HG03378 (cell line): ENCODE data around the gene TMOD4.
"Not testable (repeated sequence)": the region's sequence is repeated elsewhere in the genome, so short reads cannot be mapped to it uniquely, and the experiment has no call there.

Source experiments
- ATAC-seq: cut with Tn5 transposase; IDR thresholded peaks from one replicate; pipeline ENCODE4 v1.9.1; 2021; ENCODE audit warnings: mild to moderate bottlenecking, moderate library complexity; ENCODE audit not compliant: unreplicated experiment

TMOD4 gene

DNA sequence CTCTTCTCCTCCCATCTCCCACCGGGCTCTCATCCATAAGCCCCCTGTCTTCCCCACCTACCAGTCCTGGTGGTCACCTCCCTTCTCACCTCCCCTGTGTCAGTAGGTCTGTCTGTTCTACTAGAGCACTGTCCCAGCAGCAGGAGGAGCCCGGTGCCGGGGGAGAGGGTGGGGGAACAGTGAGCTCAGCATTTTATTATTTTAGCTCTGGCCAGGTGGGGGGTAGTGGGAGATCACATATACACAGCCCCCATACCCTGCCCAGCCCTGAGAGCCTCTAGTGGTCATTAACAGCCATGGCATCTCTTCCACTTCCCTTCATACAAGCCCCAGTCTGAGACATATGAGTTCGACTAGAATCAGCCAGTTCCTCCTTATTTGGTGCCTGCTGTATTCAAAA is at the start of gene TMOD4:
TMOD4 (minus strand) TSS at position 119 of the 400 bp plus-strand sequence. CDS start 1,106 bp downstream, outside the sequence.
- ATAC-seq, result no peak

DNA sequence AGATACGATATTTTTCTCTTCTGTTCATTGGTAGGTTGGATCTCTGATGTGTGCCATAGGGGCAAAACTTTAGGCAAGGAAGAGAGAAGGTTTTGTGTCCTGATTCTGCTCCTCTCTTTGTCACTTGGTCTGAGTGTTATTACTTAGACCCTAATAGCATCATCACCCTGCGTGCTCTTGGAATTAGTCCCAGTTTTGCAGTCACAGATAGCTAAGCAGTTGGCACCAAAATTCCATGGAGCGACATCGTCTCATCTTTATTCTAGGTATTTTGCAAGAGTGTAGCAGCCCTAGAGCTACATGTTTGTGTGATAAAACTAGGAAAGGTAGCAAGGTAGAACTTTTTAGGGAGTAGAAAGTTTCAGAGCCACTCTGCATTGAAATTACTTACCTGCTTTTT is 46.3 kb upstream of the TMOD4 start:
- no peak for ATAC-seq

DNA sequence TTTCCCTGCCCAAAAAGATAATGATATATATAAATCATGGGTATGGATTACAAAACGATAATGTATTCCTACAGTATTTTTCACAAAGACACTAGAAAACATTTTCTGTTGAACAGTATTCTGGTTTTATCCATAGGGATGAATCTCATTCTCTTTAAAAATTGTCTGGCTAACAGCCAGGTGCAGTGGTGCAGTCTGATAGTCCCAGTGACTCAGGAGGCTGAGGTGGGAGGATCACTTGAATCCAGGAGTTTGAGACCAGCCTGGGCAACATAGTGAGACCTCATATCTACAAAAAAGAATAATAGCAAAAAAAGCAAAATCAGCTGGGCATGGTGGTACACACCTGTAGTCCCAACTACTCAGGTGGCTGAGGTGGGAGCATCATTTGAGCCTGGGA is 45.8 kb upstream of the TMOD4 start:
- no peak for ATAC-seq

DNA sequence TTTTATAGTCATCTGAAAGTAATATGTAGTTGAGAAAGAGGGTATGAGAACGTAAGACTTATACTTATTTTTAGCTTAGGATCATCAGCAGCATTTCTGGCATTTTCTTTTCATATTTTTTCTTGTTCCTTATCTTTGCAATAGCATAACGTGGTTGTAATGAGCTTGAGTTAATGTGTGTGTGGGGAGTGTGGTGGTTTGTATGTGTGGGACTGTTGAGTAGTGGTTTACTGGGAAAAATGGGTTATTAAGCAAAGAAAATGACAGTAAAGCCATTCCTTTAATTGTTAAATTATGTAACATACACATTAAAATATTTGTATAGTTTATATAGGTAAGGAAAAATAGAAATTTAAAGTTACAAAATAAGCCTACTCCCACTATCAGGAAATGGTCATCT is 37.8 kb upstream of the TMOD4 start:
- ATAC-seq, result no peak

DNA sequence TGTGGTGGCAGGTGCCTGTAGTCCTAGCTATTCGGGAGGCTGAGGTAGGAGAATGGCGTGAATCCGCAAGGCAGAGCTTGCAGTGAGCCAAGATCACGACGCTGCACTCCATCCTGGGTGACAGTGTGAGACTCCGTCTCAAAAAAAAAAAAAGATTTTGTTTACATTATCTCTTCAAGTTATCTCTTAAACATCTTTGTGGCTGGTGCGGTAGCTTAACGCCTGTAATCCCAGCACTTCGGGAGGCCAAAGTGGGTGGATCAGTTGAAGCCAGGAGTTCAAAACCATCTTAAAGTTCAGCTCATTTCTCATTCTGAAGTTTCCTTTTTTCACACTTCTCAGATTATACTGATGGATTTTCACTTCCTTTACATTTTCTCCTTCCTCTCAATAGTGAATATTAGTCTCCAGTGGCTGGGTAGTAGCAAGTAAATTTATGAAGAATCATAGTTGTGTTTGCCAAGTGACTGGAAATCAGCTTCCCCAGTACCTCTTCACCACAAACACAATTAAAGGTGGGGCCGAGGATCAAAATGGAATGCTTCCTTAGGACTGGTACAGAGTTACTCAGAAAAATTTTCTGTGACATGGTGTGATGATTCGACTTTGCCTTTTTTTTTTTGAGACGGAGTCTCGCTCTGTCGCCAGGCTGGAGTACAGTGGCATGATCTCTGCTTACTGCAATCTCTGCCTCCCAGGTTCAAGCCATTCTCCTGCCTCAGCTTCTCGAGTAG is 36.4 kb upstream of the TMOD4 start:
- no peak for ATAC-seq

DNA sequence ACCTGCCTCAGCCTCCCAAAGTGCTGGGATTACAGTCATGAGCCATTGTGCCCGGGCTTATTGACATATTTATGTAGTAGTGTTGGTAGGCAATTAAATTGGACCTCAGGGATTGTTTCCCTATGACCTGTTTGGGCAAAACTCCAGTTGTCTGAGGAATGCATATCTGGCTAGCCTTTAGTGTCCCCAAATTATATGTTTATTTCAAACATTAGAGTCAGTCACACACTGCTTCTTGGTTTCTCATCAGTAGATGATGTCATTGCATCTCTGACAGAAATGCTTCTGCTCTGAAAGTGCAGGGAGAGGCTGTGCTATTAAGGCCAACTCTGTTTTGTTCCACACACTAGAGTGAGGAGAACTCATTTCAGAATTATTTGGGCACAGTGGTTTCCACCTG is 35.0 kb upstream of the TMOD4 start:
- ATAC-seq, result no peak

DNA sequence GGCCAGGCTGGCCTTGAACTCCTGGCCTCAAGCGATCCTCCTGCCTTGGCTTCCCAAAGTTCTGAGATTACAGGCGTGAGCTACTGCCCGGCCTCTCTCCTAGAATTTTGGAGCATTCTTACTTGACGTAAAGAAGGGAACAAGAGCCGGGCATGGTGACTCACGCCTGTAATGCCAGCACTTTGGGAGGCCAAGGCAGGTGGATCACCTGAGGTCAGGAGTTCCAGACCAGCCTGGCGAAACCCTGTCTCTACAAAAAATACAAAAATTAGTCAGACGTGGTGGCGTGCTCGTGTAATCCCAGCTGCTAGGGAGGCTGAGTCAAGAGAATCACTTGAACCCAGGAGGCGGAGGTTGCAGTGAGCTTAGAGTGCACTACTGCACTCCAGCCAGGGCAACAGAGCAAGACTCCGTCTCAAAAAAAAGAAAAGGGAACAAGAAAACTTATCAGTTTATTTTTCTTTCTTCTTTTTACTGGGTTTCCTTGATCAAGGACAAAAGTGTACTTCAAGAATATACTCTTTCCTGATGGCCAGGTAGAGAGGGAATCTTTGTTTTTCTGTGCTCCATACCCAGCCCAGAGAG is 29.7 kb upstream of the TMOD4 start:
- not testable (repeated sequence) for ATAC-seq

DNA sequence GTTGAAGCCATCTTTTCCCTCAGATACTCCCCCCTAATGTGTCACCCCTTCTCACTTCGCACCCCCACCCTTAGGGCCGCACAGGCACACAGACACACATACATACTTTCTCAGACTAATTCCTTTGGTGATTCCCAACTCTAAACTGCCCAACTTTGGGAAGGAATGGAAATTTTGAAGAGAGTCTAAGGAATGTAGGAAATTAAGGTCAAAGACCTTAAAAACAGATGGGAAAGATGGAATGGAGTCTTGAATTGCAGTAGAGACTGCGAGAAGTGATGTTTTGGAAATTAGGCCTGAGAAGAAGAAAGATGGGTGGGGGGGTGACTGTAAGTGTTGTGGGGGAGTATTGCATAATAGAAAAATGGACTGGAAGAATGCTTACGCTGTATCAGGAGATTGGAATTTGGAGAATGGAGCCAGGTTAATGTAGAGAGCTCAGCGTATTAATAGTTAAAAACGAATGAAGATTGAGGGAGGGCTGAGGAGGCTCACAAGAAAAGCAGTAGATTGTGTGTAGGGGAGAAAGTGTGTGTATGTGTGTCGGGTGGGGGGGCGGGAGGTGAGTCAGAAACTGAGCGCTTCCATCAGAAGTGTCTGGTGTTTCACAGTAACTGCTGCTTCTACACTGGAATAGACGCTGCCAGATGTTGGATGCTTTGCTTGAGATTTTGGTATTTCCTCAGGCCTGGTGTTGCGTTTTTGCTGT is 24.2 kb upstream of the TMOD4 start:
- ATAC-seq, result no peak

DNA sequence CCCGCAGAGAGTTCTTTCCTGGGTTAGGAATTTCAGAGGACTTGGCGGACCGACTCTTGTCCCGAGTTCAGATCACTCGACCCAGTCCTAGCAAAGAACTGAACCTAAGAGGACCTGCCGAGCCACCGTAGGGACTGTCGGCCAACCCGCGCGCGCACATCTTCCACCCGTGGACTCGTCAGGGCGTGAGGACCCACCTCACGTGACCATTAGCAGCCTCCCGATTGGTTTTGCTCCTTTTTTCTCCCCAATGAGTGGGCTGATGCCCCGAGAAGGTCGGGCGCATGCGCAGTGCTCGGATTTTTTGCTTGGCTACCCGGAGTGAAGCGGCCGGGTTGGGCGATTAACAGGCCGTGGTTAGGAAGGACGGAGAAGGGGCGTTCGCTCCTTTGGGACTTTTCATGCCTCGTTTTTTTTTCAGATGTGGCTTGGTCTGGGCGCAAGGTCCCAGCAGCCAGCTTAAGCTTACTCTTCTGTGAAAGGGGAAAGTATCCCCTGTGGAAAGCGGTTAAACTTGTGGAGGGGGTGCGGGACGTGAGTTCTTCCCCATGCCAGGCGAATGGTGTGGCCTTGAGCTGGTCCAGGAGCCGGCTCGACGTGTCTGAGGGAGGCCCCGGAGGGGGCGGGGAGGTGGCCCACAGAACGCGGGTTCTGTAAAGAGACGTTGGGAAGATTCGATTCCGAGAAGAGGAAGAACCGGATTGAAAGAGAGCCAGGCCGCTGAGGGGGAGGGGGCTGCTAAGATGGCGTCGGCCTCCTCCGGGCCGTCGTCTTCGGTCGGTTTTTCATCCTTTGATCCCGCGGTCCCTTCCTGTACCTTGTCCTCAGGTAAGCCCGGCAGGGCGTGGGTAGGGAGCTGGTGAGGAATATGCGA is 22.7 kb upstream of the TMOD4 start, which contains the start of gene PIP5K1A:
PIP5K1A (plus strand) TSS at position 299 of the 874 bp plus-strand sequence; CDS start at position 744, 445 bp downstream.
- peak; percentile 83 for ATAC-seq

DNA sequence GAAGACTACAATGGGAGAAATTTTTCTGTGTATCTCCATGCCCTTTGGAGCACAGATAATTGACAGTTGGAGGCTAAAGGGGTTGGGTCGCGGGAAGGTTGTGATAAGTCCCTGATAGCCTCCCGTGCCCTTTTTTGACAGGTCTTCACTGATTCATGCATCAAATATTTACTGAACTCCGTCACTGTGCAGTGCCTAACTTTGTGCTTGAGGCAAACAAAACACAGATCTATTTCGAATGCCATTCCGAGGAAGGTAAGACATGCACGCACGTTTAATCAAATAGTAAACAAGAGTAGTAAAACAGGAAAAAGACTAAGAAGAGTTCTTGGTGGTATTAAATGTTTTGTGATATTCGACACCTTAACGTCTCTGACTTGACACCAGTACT is 22.1 kb upstream of the TMOD4 start:
- ATAC-seq, result no peak

DNA sequence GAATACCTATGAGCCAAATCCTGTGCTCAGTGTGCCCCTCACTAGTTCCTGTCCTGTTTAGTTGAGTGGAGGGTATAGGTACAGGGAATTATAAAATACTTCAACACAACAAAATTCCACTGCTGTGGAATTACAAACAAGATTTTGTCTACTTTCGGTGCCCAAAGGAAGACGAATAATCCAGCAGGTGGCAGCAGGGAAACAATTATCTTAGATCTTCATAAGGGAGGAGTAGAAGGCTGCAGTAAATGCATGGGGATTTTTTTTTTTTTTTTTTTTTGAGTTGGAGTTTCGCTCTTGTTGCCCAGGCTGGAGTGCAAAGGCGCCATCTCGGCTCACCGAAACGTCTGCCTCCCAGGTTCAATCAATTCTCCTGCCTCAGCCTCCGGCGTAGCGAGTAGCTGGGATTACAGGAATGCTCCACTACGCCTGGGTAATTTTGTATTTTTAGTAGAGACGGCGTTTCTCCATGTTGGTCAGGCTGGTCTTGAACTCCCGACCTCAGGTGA is 20.6 kb upstream of the TMOD4 start:
- ATAC-seq, result no peak

DNA sequence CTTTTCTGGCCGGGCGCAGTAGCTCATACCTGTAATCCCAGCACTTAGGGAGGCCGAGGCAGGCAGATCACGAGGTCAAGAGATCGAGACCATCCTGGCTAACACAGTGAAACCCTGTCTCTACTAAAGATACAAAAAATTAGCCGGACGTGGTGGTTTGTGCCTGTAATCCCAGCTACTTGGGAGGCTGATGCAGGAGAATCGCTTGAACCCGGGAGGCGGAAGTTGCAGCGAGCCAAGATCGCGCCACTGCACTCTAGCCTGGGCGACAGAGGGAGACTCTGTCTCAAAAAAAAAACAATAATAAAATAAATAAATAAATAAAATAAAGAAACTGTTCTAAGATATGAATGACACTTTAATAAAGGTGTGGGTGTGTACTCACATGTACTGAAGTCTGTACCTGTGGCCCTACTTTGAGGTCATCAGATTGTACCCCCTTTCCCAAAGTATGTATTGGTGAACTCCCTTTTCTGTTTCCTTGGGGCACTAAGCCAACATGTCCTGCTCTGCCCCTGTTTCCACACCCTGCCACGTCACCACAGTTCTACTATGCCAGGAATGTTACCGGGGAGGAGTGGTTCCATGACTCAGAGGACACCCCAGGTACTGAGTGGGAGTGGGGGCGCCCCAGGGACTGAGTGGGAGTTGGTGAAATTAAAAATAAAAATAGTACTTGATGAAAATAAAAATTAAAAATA is 19.3 kb upstream of the TMOD4 start:
- ATAC-seq, result not testable (repeated sequence)

DNA sequence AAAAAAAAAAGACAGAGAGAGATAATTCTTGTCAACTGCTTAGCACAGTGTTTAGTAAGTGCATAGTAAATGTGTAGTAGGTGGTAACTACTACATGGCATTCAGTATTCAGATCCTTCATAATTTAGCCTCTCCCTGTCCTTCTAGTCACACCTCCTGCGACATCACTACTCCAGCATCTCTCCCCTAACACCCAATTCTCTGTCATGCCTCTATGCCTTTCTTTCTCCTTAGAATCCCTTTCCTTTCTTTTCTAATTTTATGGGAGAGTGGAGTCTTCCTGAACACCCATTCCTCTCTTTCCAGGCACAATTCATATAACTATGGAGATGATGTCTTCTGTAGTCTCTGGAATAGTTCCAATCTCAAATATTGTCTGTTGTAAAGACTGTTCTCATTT is 18.1 kb upstream of the TMOD4 start:
- ATAC-seq, result no peak

DNA sequence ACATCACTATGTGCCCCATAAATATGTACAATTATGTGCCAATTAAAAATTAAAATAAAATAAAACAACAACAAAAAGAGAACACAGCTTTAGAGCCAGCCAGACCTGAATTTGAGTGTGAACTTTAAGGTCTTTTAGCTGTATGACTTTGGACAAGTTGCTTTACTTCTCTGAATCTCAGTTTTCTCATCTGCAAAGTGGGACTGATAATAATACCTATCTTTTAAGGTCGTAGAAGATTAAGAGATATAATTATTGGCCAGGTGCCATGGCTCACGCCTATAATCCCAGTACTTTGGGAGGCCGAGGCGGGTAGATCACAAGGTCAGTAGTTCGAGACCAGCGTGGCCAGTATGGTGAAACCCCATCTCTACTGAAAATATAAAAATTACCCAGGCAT is 17.5 kb upstream of the TMOD4 start:
- ATAC-seq, result no peak

DNA sequence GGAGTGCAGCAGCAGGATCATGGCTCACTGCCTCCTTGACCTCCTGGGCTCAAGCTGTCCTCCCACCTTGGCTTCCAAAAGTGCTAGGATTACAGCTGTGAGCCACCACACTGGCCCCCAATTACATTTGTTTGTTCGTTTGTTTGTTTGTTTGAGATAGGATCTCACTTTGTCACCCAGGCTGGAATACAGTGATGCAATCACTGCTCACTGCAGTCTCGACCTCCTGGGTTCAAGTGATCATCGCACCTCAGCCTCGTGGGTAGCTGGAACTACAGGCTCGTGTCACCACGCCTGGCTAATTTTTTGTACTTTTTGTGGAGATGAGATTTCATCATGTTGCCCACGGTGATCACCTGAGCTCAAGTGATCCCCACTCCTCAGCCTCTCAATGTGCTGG is 16.3 kb upstream of the TMOD4 start:
- ATAC-seq, result no peak

DNA sequence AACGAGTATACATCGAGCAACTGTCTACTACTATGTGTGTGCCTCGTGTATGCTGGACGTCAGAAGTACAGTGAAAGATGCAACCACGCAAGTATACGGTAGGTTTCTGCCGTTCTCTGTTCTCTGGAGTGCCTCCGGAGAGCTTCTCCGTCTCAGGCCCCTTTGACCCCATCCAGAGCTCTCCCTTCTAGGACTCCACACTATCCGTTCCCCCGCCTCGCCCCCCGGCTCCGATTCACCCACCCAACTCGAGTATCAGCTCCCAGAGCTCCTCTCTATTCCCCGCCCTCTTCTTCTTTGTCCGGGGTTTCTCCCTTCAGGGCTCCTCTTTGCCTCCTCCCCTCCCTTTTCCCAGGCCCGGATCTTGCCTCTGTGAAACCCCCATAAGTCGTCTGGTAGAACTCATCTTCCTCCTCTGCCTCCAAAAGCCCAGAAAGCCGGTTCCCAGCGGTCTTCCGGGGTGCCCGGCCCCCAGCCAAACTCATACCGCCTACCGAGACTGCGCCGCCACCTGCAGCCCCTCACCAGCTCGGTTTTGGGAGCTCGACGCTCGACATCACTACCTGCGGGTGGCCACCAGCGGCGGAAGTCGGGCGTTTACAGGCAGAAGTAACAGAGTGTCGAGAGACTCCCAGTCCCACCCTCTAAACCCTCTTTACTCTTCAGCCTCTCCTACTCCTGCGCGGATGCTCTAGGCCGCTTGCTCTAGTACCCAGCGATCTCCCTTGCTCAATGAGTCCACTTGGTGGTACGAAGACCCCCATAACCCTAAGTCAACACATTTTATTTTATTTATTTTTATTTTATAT is 14.1 kb upstream of the TMOD4 start, which contains the start of gene VPS72:
VPS72 (minus strand) TSS at position 561 of the 809 bp plus-strand sequence; CDS start at position 485, 76 bp downstream.
- peak; percentile 69 for ATAC-seq

DNA sequence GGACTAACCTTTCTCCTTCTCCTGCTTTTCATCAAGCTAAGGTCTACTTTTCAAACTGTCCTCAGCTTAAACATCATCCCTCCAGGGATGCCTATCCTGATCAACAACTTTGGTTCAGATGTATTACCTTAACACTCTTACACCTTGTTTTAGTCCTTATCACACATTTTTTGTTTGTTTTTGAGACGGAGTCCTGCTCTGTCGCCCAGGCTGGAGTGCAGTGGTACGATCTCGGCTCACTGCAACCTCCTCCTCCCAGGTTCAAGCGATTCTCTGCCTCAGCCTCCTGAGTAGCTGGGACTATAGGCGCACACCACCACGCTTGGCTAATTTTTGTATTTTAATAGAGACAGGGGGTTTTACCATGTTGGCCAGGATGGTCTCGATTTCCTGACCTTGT is 12.9 kb upstream of the TMOD4 start:
- not testable (repeated sequence) for ATAC-seq

DNA sequence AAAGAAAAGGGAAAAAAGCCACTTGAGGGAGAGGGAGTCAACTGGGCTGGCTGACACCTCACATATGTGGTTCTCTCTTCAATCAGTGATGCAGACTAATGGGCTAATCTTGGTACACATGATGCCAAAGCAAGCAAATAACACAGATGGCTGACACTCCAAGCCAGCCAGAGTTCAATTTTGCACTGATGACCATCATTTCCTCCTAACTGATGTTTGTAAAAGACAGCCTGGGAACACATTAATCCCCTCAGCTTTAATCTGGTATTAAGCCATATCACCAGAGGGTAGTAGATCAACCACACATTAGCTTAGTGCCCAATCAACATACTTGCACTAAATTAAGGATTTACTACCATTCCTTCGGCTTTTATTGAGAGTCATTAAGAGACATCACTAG is 11.4 kb upstream of the TMOD4 start:
- ATAC-seq, result no peak

DNA sequence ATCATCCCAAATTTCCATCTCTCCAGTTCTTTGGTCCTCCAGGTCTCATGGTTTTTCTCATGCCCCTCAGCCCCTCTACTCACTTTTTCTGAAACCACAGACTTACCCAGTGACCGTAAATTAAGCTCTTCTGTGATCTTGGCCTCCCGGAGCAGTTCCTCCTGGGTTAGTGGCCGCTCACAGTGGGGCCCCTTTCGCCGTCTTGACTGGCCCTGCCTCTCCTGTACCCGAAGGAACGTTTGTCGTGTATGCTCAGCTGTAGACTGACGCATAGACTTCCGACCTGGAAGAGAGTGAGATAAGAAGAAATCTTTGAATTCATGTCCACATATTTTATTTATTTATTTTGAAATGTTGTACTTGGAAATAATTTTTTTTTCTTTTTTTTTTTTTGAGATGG is 8.4 kb upstream of the TMOD4 start:
- no peak for ATAC-seq
